BJ (cell line): ENCODE results near the gene PCGF3. TPM values are rescaled to one million over a fixed set of nuclear protein-coding genes. Genes with fewer than 3 reads are reported as not detected.

Experiments
- CTCF ChIA-PET: fragments of 350-600 bp; formaldehyde crosslinking; extraction: SDS; loops from one replicate; lab custom pipeline; 2021; ENCODE audit warnings: antibody characterized with exemption, inconsistent platforms; lab: Yijun Ruan, JAX
- POLR2A ChIA-PET: fragments of 300-600 bp; sonication (Branson Sonifier 250); formaldehyde crosslinking; extraction: SDS; loops from one replicate; lab custom pipeline; 2021; ENCODE audit warnings: antibody characterized with exemption; lab: Charles Lee
- DNase-seq: peaks from one replicate; pipeline ENCODE4 v3.0.0-alpha.2; 2011; ENCODE audit warnings: low read depth
- H3K27me3 ChIP-seq: 2 replicates; pipeline ENCODE4 v1.6.0; 2011; ENCODE audit warnings: low read length; ENCODE audit not compliant: control insufficient read depth, insufficient read depth
- H3K36me3 ChIP-seq: 2 replicates; pipeline ENCODE4 v1.5.1; 2011; ENCODE audit warnings: low read length; ENCODE audit not compliant: control insufficient read depth, insufficient read depth
- H3K4me3 ChIP-seq: 2 replicates; pipeline ENCODE4 v1.5.1; 2011; ENCODE audit warnings: low read depth, mild to moderate bottlenecking, control low read depth, low read length
- polyA plus RNA-seq: library from polyadenylated mRNA; depleted of rRNA; stranded (reverse); fragments of >200 nt; gene quantifications from 2 replicates; pipeline ENCODE4 v1.2.3, GENCODE V29; 2011
- TF ChIP-seq, protein P1 (sequence below): IDR thresholded peaks from 2 replicates; pipeline ENCODE4 v1.5.1; 2011; ENCODE audit warnings: low read depth, mild to moderate bottlenecking, control low read depth, inconsistent platforms, low read length, moderate library complexity; ENCODE audit not compliant: insufficient read depth

Gene PCGF3
- polyA plus RNA-seq, 1 experiment = 37.6 TPM

GRCh38 chr4:808860-809570 lies 103.4 kb downstream of the PCGF3 start:
- POLR2A ChIA-PET = no interaction called here
- Histone ChIP-seq H3K4me3 (no peak overlapping the region), H3K36me3 (no peaks in the 10 kb centered on the region), H3K27me3 (peaks cover 8% of the 10 kb centered on the region; the same call in 1 of the 2 replicates)
- no peak for DNase-seq
- TF ChIP-seq, protein P1, sequence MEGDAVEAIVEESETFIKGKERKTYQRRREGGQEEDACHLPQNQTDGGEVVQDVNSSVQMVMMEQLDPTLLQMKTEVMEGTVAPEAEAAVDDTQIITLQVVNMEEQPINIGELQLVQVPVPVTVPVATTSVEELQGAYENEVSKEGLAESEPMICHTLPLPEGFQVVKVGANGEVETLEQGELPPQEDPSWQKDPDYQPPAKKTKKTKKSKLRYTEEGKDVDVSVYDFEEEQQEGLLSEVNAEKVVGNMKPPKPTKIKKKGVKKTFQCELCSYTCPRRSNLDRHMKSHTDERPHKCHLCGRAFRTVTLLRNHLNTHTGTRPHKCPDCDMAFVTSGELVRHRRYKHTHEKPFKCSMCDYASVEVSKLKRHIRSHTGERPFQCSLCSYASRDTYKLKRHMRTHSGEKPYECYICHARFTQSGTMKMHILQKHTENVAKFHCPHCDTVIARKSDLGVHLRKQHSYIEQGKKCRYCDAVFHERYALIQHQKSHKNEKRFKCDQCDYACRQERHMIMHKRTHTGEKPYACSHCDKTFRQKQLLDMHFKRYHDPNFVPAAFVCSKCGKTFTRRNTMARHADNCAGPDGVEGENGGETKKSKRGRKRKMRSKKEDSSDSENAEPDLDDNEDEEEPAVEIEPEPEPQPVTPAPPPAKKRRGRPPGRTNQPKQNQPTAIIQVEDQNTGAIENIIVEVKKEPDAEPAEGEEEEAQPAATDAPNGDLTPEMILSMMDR = no peak
- CTCF ChIA-PET = no interaction called here

DNA sequence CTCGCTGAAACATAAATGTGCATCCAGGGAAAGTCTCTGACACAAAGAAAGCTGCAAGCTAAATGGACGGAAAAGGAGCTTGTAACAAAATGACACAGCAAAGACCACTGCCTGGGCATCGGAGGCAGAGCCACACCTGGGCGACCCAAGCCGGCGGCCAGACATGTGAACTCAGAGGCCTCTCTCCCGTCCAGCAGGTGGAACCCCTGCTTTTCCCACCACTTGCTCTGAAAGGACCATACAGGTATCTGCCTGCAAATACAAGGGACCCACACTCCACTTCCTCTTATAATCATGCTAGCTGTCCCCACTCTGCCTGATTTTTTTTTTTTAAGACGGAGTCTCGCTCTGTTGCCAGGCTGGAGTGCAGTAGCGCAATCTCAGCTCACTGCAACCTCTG lies 108.3 kb downstream of the PCGF3 start:
- TF ChIP-seq, protein P1 = no peak
- Histone ChIP-seq H3K4me3 (no peak overlapping the region), H3K27me3 (peaks cover 13% of the 10 kb centered on the region; the same call in 1 of the 2 replicates), H3K36me3 (no peaks in the 10 kb centered on the region)
- ChIA-PET POLR2A (no interaction called here), CTCF (no interaction called here)
- no peak for DNase-seq

DNA sequence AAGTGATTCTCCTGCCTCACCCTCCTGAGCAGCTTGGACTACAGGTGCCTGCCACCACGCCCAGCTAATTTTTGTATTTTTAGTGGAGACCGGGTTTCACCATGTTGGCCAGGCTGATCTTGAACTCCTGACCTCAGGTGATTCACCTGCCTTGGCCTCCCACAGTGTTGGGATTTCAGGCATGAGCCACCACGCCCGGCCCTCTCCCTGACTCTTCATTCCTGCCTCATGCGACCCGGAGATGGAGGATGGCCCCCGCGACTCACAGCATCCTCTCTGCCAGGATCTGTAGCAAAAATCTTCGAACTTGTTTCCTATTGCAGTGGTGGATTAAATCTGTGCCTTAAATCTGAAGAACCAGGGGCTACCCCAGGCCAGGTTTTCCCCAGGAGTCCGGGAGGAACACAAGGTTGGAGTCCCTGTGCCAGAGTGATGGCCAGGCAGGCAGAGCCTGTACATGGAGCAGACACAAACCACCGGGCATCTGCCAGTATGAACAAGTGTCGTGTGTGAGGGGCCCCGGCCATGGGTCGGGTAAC lies 108.7 kb downstream of the PCGF3 start:
- DNase-seq = no peak
- TF ChIP-seq, protein P1 = no peak
- H3K36me3 ChIP-seq = no peaks in the 10 kb centered on the region
- CTCF ChIA-PET = no interaction called here
- POLR2A ChIA-PET = no interaction called here
- no peak overlapping the region for H3K4me3 ChIP-seq
- peaks cover 13% of the 10 kb centered on the region; the same call in 1 of the 2 replicates for H3K27me3 ChIP-seq

DNA sequence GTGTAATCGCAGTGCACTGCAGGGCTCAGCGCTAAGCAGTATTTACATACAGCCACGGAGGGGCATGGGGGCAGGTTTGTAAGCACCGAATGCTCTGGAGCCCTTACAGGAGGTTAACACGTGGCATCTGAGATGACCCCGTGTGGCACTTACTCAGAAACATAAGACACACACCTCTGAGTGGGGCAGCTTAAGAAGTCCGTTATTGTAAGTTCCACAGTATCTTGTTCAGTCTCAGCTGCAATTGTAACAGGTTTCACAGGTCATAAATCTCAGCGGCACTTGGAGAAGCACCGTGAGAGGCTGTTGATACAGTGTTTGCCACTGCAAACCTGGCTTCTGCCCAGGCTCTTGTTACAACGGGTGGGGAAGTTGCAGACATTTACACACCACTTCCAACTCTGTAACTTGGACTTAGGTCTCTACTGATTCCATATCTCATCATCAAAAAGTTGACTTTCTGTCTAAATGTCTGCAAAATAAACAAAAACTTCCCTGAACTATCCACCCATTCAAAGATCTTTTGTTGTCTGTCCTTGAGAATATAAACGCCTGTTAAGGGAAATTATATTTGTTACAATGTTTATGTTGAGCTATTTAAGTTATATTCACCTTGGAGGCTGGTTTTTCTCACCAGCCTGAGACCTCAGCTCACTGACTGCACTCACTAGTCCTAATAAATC lies 110.0 kb downstream of the PCGF3 start:
- no peak for DNase-seq
- ChIA-PET POLR2A (no interaction called here), CTCF (no interaction called here)
- TF ChIP-seq, protein P1 = no peak
- H3K4me3 ChIP-seq = no peak overlapping the region
- peaks cover 15% of the 10 kb centered on the region for H3K27me3 ChIP-seq
- H3K36me3 ChIP-seq = no peaks in the 10 kb centered on the region

DNA sequence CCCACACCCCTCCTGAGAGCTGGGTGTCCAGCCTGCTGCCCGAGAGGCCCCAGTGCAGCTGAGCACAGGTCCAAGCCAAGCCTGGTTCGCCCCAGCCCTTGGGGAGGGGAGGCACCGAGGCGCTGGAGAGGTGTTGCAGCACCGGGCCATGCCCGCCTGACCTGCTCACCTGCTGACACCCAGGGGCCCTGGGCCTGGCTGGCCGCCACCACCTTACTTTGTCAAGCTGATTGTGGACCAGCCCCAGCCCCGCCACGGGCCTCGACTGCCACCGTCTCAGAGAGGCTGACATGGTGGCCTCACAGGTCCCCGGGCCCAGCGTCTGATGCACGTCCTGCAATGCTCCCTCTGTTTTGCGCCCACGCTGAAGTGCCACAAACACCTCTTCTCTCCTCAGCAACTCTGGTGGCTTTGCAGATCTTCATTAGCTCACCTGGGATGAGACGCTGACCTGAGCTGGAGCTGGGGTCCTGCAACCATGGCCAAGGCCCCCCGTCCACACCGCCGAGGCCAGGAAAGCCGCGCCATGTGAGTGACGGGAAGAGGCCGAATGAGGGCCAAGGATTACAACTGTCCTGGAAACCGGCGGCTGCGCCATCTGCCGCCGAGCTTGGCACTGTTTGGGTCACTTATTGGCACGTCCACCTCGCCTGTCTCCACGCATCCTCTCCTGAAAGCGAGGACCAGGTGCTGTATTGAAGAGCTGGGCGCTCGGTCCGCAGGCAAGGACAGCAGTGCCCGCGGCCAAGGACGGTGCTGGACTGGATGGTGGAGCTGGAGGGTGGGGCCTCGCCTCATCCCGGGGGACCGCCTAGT lies 112.7 kb downstream of the PCGF3 start:
- Histone ChIP-seq H3K4me3 (no peak overlapping the region), H3K36me3 (no peaks in the 10 kb centered on the region), H3K27me3 (peaks cover 21% of the 10 kb centered on the region)
- DNase-seq = no peak
- ChIA-PET POLR2A (no interaction called here), CTCF (no interaction called here)
- TF ChIP-seq, protein P1 = no peak
